Nephron (organoid): ENCODE data around the gene MTR.

ENCODE experiments used
- H3K27ac Mint-ChIP-seq, 3 experiments: 2 replicates each; pipeline ENCODE4 v1.8.0; 2020; ENCODE audit warnings: mixed read lengths in 3 of 3, mild to moderate bottlenecking in 2 of 3, moderate library complexity in 1 of 3
- H3K27me3 Mint-ChIP-seq: 2 replicates; pipeline ENCODE4 v1.8.0; 2021; ENCODE audit warnings: low read depth, mild to moderate bottlenecking, moderate library complexity, mixed read lengths
- H3K36me3 Mint-ChIP-seq: 2 replicates; pipeline ENCODE4 v1.8.0; 2020; ENCODE audit warnings: low read depth, mixed read lengths
- H3K4me1 Mint-ChIP-seq: 2 replicates; pipeline ENCODE4 v1.8.0; 2020; ENCODE audit warnings: mixed read lengths
- H3K4me3 Mint-ChIP-seq, 3 experiments: 2 replicates each; pipeline ENCODE4 v1.8.0; 2020; ENCODE audit warnings: mild to moderate bottlenecking in 3 of 3, mixed read lengths in 3 of 3, moderate library complexity in 2 of 3
- H3K9me3 Mint-ChIP-seq: 2 replicates; pipeline ENCODE4 v1.8.0; 2020; ENCODE audit warnings: mixed read lengths
- CTCF ChIP-seq, 3 experiments: fragments of 200-600 bp; sonication (generic); IDR thresholded peaks; one replicate each; pipeline ENCODE4 v1.5.0; 2021; ENCODE audit warnings: antibody characterized with exemption in 3 of 3; ENCODE audit not compliant: unreplicated experiment in 3 of 3

The MTR gene

GRCh38 chr1:236887081-236887480 is 92.0 kb downstream of the MTR start:
- Mint-ChIP-seq H3K9me3 (no peaks in the 10 kb centered on the region), H3K4me3 (no peak overlapping the region)
- no peak for TF ChIP-seq CTCF (IDR thresholded peaks at IDR 0.05; ENCODE audit: unreplicated experiment in 3 of 3)

GRCh38 chr1:236888126-236888525 is 93.0 kb downstream of the MTR start:
- peaks cover 79% of the 10 kb centered on the region for H3K36me3 Mint-ChIP-seq
- H3K27ac Mint-ChIP-seq: peak overlapping the region; percentile 1 to 93 (median 55)
- H3K27me3 Mint-ChIP-seq: no peaks in the 10 kb centered on the region
- H3K4me1 Mint-ChIP-seq: peaks cover 14% of the 10 kb centered on the region
- no peaks in the 10 kb centered on the region for H3K9me3 Mint-ChIP-seq
- no peak for TF ChIP-seq CTCF (IDR thresholded peaks at IDR 0.05; ENCODE audit: unreplicated experiment in 3 of 3)
- no peak overlapping the region for H3K4me3 Mint-ChIP-seq

More at GRCh38 chr1:236887081-236887480, 92.0 kb downstream of the MTR start:
- Mint-ChIP-seq H3K36me3 (peaks cover 74% of the 10 kb centered on the region), H3K27ac (no peak overlapping the region), H3K27me3 (no peaks in the 10 kb centered on the region), H3K4me1 (peaks cover 14% of the 10 kb centered on the region)

- Mint-ChIP-seq H3K4me3 (no peak overlapping the region), H3K4me1 (peaks cover 14% of the 10 kb centered on the region), H3K27ac (peak overlapping the region; percentile 55 to 93 (median 86)), H3K9me3 (no peaks in the 10 kb centered on the region), H3K27me3 (no peaks in the 10 kb centered on the region), H3K36me3 (peaks cover 76% of the 10 kb centered on the region)
- no peak for TF ChIP-seq CTCF (IDR thresholded peaks at IDR 0.05; ENCODE audit: unreplicated experiment in 3 of 3)
These were observed 93.8 kb downstream of the MTR start for GRCh38 chr1:236888903-236889302.

GRCh38 chr1:236890152-236891056 is 95.3 kb downstream of the MTR start:
- Mint-ChIP-seq H3K36me3 (peaks cover 75% of the 10 kb centered on the region), H3K27ac (peak overlapping the region in 1 of 3 experiments; percentile 45), H3K9me3 (no peaks in the 10 kb centered on the region), H3K27me3 (no peaks in the 10 kb centered on the region), H3K4me3 (no peak overlapping the region), H3K4me1 (peaks cover 14% of the 10 kb centered on the region)
- no peak for TF ChIP-seq CTCF (IDR thresholded peaks at IDR 0.05; ENCODE audit: unreplicated experiment in 3 of 3)

GRCh38 chr1:236893626-236894545 is 98.8 kb downstream of the MTR start:
- no peak for TF ChIP-seq CTCF (IDR thresholded peaks at IDR 0.05; ENCODE audit: unreplicated experiment in 3 of 3)
- no peaks in the 10 kb centered on the region for H3K9me3 Mint-ChIP-seq
- H3K36me3 Mint-ChIP-seq: peaks cover 77% of the 10 kb centered on the region
- peaks cover 1% of the 10 kb centered on the region for H3K4me1 Mint-ChIP-seq
- H3K27me3 Mint-ChIP-seq: no peaks in the 10 kb centered on the region
- no peak overlapping the region for H3K27ac Mint-ChIP-seq
- H3K4me3 Mint-ChIP-seq: no peak overlapping the region
